ENCODE data around the gene AK1.
A peak's percentile ranks its signal among the peaks of the same experiment; 100 is the strongest.

Gene AK1

DNA sequence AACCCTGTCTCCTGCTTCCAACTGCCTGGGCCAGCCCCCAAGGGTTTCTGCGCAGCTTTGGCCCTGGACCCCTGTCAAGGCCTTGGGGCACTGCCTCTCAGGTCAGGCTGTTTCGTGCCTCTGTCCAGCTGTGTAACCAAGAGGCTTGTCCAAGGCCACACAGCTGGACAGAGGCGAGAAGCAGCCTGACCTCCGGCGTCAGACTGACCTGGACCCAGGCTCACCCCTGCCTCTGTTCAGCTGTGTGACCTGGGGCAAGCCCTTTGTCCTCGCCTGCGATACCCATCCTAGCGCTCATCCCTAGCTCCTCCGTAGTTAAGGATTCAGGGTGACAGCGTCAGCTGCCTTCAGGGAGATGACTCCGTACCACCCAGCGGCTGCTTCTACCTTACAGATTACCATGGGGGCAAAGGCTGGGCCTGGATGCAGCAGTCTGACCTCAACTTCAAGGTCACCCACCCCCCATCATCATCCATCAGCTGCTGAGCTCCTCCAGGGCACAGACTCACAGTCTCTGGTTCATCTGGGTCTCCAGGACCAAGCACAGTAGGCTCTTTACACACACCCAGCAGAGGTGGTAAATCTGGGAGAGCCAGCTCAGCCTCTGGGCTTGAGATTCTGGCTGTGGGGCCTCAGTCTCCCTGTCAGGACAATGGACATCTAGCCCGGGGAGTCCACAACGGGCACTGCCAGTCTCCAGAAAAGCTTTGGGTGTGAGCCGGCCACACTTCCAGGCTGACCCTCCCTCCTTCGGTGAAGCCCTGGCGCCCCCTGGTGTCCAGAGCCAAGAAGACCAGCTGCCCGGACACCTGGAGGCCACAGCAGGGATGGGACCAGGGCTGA is 7.9 kb downstream of the AK1 start:
- H4K20me1 ChIP-seq (ENCODE audit: insufficient read depth, low read length), result no peaks in the 10 kb centered on the region
- no peak overlapping the region for H3K27ac ChIP-seq (ENCODE audit: low read depth, low read length, poor library complexity, severe bottlenecking)
- H3F3A ChIP-seq (ENCODE audit: insufficient read depth, low read length), result no peaks in the 10 kb centered on the region
- H3K4me3 ChIP-seq (ENCODE audit: low read depth, low read length, poor library complexity, severe bottlenecking), result no peak overlapping the region
- H3K27me3 ChIP-seq (ENCODE audit: insufficient read depth, low read length), result peaks cover 13% of the 10 kb centered on the region; the same call in 1 of the 2 replicates
- H3K9me3 ChIP-seq (ENCODE audit: low read length), result no peaks in the 10 kb centered on the region
- no peak overlapping the region for H3K9ac ChIP-seq (ENCODE audit: low read length)
- no peak overlapping the region for H2AFZ ChIP-seq (ENCODE audit: low read length)
- H3K36me3 ChIP-seq (ENCODE audit: insufficient read depth, low read length), result no peaks in the 10 kb centered on the region
- H3K9me2 ChIP-seq (ENCODE audit: low read depth, low read length), result no peaks in the 10 kb centered on the region
- no peak overlapping the region for H3K4me2 ChIP-seq (ENCODE audit: low read length)
- H3K4me1 ChIP-seq (ENCODE audit: insufficient read depth, low read length, severe bottlenecking), result peaks cover 15% of the 10 kb centered on the region
- no peak for TF ChIP-seq EZH2 (IDR thresholded peaks at IDR 0.05; ENCODE audit: borderline replicate concordance, low read length)
- TF ChIP-seq, protein P1, sequence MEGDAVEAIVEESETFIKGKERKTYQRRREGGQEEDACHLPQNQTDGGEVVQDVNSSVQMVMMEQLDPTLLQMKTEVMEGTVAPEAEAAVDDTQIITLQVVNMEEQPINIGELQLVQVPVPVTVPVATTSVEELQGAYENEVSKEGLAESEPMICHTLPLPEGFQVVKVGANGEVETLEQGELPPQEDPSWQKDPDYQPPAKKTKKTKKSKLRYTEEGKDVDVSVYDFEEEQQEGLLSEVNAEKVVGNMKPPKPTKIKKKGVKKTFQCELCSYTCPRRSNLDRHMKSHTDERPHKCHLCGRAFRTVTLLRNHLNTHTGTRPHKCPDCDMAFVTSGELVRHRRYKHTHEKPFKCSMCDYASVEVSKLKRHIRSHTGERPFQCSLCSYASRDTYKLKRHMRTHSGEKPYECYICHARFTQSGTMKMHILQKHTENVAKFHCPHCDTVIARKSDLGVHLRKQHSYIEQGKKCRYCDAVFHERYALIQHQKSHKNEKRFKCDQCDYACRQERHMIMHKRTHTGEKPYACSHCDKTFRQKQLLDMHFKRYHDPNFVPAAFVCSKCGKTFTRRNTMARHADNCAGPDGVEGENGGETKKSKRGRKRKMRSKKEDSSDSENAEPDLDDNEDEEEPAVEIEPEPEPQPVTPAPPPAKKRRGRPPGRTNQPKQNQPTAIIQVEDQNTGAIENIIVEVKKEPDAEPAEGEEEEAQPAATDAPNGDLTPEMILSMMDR (IDR thresholded peaks at IDR 0.05; ENCODE audit: low read length), result peak; percentile 85
- H3K79me2 ChIP-seq (ENCODE audit: insufficient read depth, low read length), result no peaks in the 10 kb centered on the region

DNA sequence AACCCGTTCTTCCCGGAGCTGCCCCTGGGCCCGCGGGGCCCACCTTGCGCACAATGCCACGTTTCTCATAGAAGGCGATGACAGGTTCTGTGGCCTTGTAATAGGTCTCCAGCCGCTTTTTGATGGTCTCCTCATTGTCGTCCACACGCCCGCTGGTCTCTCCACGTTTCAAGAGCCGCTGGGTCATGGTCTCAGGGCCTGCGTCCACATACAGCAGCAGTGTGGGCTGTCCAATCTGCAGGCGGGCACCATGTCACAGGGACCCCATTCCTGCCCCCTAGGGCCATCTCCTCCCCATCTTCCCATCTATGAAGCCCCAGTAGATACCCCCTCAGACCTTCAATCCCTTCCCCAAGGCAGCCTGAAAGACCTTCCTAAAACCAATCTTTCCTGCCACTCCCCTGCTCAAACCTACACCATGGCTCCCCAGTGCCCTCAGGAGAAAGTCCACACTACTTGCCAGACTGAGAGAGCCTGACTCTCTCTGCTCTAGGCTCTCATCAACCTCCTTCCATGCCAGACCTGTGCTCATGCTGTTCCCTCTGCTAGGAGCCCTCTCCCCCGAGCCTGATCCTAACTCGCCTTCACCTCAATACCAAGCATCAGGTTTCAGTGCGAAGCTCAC is 9.1 kb downstream of the AK1 start:
- no peak overlapping the region for H3K4me3 ChIP-seq (ENCODE audit: low read depth, low read length, poor library complexity, severe bottlenecking)
- H3K79me2 ChIP-seq (ENCODE audit: insufficient read depth, low read length), result no peaks in the 10 kb centered on the region
- H3F3A ChIP-seq (ENCODE audit: insufficient read depth, low read length), result no peaks in the 10 kb centered on the region
- H3K36me3 ChIP-seq (ENCODE audit: insufficient read depth, low read length), result no peaks in the 10 kb centered on the region
- no peaks in the 10 kb centered on the region for H4K20me1 ChIP-seq (ENCODE audit: insufficient read depth, low read length)
- H3K4me2 ChIP-seq (ENCODE audit: low read length), result no peak overlapping the region
- no peaks in the 10 kb centered on the region for H3K9me2 ChIP-seq (ENCODE audit: low read depth, low read length)
- H3K9ac ChIP-seq (ENCODE audit: low read length), result no peak overlapping the region
- no peak overlapping the region for H2AFZ ChIP-seq (ENCODE audit: low read length)
- H3K27ac ChIP-seq (ENCODE audit: low read depth, low read length, poor library complexity, severe bottlenecking), result no peak overlapping the region
- H3K4me1 ChIP-seq (ENCODE audit: insufficient read depth, low read length, severe bottlenecking), result peaks cover 16% of the 10 kb centered on the region
- TF ChIP-seq, protein P1 (IDR thresholded peaks at IDR 0.05; ENCODE audit: low read length), result no peak
- TF ChIP-seq EZH2 (IDR thresholded peaks at IDR 0.05; ENCODE audit: borderline replicate concordance, low read length), result no peak
- H3K9me3 ChIP-seq (ENCODE audit: low read length), result no peaks in the 10 kb centered on the region
- H3K27me3 ChIP-seq (ENCODE audit: insufficient read depth, low read length), result peaks cover 6% of the 10 kb centered on the region; the same call in 1 of the 2 replicates

DNA sequence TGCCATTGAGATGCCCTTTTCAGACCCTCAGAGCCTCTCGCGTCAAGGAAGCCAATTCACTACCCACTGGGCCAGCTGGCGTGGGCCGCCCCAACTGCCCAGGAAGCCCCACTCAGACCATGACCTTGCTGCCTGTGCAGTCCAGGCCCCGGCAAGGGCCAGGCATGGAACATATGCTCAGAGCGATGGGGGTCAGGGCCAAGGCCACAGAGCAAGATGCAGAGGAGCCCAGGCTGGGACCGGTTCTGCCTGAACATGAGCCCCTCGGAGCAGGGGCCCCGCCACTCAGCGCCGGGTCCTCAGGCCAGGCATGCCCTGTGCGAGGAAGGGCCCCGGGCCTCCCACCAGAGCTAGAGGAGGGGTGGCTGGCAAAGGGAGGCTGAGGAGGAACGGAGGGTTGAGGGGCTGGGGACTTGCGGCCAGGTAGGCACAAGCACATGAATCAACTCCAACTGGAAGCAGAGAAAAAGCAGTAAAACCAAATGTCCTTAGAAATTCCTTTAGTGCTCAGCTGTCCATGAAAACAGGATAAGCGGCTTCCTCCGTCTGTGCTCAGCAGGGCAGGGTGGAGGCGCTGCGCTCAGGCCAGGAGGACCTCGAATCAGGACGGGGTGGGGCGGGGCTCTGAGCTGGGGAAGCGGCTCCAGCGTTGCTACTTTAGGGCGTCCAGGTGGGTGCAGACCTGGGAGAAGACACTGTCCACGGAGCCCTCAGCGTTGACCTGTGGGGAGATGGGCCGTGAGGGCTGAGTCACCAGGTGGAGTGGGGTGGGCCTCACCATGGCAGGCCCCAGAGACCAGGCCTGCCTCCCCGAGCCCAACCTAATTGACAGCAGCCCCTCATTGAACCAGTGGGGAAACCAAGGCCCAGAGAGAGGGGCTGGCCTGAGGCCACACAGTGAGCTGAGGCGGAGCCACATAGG is 9.9 kb downstream of the AK1 start:
- peaks cover 17% of the 10 kb centered on the region for H3K4me1 ChIP-seq (ENCODE audit: insufficient read depth, low read length, severe bottlenecking)
- no peaks in the 10 kb centered on the region for H3K9me2 ChIP-seq (ENCODE audit: low read depth, low read length)
- no peaks in the 10 kb centered on the region for H3F3A ChIP-seq (ENCODE audit: insufficient read depth, low read length)
- H3K4me2 ChIP-seq (ENCODE audit: low read length), result no peak overlapping the region
- no peaks in the 10 kb centered on the region for H3K9me3 ChIP-seq (ENCODE audit: low read length)
- no peaks in the 10 kb centered on the region for H3K27me3 ChIP-seq (ENCODE audit: insufficient read depth, low read length)
- no peak overlapping the region for H3K9ac ChIP-seq (ENCODE audit: low read length)
- H3K27ac ChIP-seq (ENCODE audit: low read depth, low read length, poor library complexity, severe bottlenecking), result no peak overlapping the region
- H3K79me2 ChIP-seq (ENCODE audit: insufficient read depth, low read length), result no peaks in the 10 kb centered on the region
- H4K20me1 ChIP-seq (ENCODE audit: insufficient read depth, low read length), result no peaks in the 10 kb centered on the region
- no peaks in the 10 kb centered on the region for H3K36me3 ChIP-seq (ENCODE audit: insufficient read depth, low read length)
- TF ChIP-seq, protein P1 (IDR thresholded peaks at IDR 0.05; ENCODE audit: low read length), result no peak
- no peak for TF ChIP-seq EZH2 (IDR thresholded peaks at IDR 0.05; ENCODE audit: borderline replicate concordance, low read length)
- H3K4me3 ChIP-seq (ENCODE audit: low read depth, low read length, poor library complexity, severe bottlenecking), result no peak overlapping the region
- H2AFZ ChIP-seq (ENCODE audit: low read length), result no peak overlapping the region

All from OCI-LY1 (cell line).